ENCODE data around the gene TCEAL3. TPM values are rescaled to one million over a fixed set of nuclear protein-coding genes. Genes with fewer than 3 reads are reported as not detected.

The TCEAL3 gene
- total RNA-seq, 2 donors from 2014 or later = 4.1 to 9.1 TPM

GRCh38 chrX:103608306-103608963, 672 bp downstream of the TCEAL3 start:
- H3K4me1 Mint-ChIP-seq = peaks cover 5% of the 10 kb centered on the region
- peak overlapping the region; percentile 43 for H3K27ac Mint-ChIP-seq
- H3K9me3 Mint-ChIP-seq = no peaks in the 10 kb centered on the region
- H3K36me3 Mint-ChIP-seq (ENCODE audit: low read depth) = peaks cover 10% of the 10 kb centered on the region
- H3K4me3 Mint-ChIP-seq = peak overlapping the region; percentile 76
- no peaks in the 10 kb centered on the region for H3K27me3 Mint-ChIP-seq
- ATAC-seq (replicated peaks) = peak; percentile 20

GRCh38 chrX:103610282-103610681, 2.5 kb downstream of the TCEAL3 start:
- H3K9me3 Mint-ChIP-seq = no peaks in the 10 kb centered on the region
- peaks cover 10% of the 10 kb centered on the region for H3K36me3 Mint-ChIP-seq (ENCODE audit: low read depth)
- no peaks in the 10 kb centered on the region for H3K27me3 Mint-ChIP-seq
- no peak for ATAC-seq (replicated peaks)
- no peak overlapping the region for H3K27ac Mint-ChIP-seq
- peaks cover 5% of the 10 kb centered on the region for H3K4me1 Mint-ChIP-seq
- no peak overlapping the region for H3K4me3 Mint-ChIP-seq

GRCh38 chrX:103613362-103613890, 5.7 kb downstream of the TCEAL3 start:
- no peak for ATAC-seq (replicated peaks)
- no peaks in the 10 kb centered on the region for H3K27me3 Mint-ChIP-seq
- no peak overlapping the region for H3K4me3 Mint-ChIP-seq
- H3K9me3 Mint-ChIP-seq = no peaks in the 10 kb centered on the region
- no peaks in the 10 kb centered on the region for H3K4me1 Mint-ChIP-seq
- peaks cover 9% of the 10 kb centered on the region for H3K36me3 Mint-ChIP-seq (ENCODE audit: low read depth)
- H3K27ac Mint-ChIP-seq = no peak overlapping the region

- Mint-ChIP-seq H3K9me3 (no peaks in the 10 kb centered on the region), H3K4me3 (no peak overlapping the region)
Measured at GRCh38 chrX:103614999-103615398, 7.2 kb downstream of the TCEAL3 start.

GRCh38 chrX:103615781-103616371, 8.1 kb downstream of the TCEAL3 start:
- Mint-ChIP-seq H3K27me3 (no peaks in the 10 kb centered on the region), H3K36me3 (ENCODE audit: low read depth) (no peaks in the 10 kb centered on the region)

More at GRCh38 chrX:103614999-103615398, 7.2 kb downstream of the TCEAL3 start:
- ATAC-seq (replicated peaks) = no peak
- no peaks in the 10 kb centered on the region for H3K36me3 Mint-ChIP-seq (ENCODE audit: low read depth)
- H3K27ac Mint-ChIP-seq = no peak overlapping the region
- H3K27me3 Mint-ChIP-seq = no peaks in the 10 kb centered on the region
- no peaks in the 10 kb centered on the region for H3K4me1 Mint-ChIP-seq

GRCh38 chrX:103616676-103617186, 9.0 kb downstream of the TCEAL3 start:
- ATAC-seq (replicated peaks) = no peak
- Mint-ChIP-seq H3K36me3 (ENCODE audit: low read depth) (no peaks in the 10 kb centered on the region), H3K27me3 (no peaks in the 10 kb centered on the region), H3K4me3 (no peak overlapping the region), H3K9me3 (no peaks in the 10 kb centered on the region), H3K27ac (no peak overlapping the region), H3K4me1 (no peaks in the 10 kb centered on the region)

More at GRCh38 chrX:103615781-103616371, 8.1 kb downstream of the TCEAL3 start:
- no peak overlapping the region for H3K4me3 Mint-ChIP-seq
- no peaks in the 10 kb centered on the region for H3K9me3 Mint-ChIP-seq
- H3K27ac Mint-ChIP-seq = no peak overlapping the region
- no peaks in the 10 kb centered on the region for H3K4me1 Mint-ChIP-seq
- ATAC-seq (replicated peaks) = no peak

GRCh38 chrX:103624111-103624510, 16.3 kb downstream of the TCEAL3 start:
- ATAC-seq (replicated peaks) = no peak
- Mint-ChIP-seq H3K4me3 (no peak overlapping the region), H3K27me3 (no peaks in the 10 kb centered on the region), H3K9me3 (no peaks in the 10 kb centered on the region), H3K4me1 (peaks cover 5% of the 10 kb centered on the region), H3K36me3 (ENCODE audit: low read depth) (peaks cover 6% of the 10 kb centered on the region), H3K27ac (no peak overlapping the region)

- Mint-ChIP-seq H3K27ac (peak overlapping the region; percentile 44), H3K4me1 (peaks cover 12% of the 10 kb centered on the region), H3K4me3 (peak overlapping the region; percentile 52), H3K36me3 (ENCODE audit: low read depth) (peaks cover 6% of the 10 kb centered on the region), H3K9me3 (no peaks in the 10 kb centered on the region), H3K27me3 (no peaks in the 10 kb centered on the region)
- peak; percentile 64 for ATAC-seq (replicated peaks)
Measured at GRCh38 chrX:103626855-103627254, 19.1 kb downstream of the TCEAL3 start.

GRCh38 chrX:103628386-103629317, 20.9 kb downstream of the TCEAL3 start, which contains the start of gene TCEAL1:
Gene TCEAL1, plus strand, starts transcription at chrX:103628975. Its CDS starts 942 bp downstream, at chrX:103629917.
- peak; percentile 79 for ATAC-seq (replicated peaks)
- Mint-ChIP-seq H3K9me3 (no peaks in the 10 kb centered on the region), H3K36me3 (ENCODE audit: low read depth) (peaks cover 6% of the 10 kb centered on the region), H3K4me1 (peaks cover 12% of the 10 kb centered on the region), H3K4me3 (peak within 1 kb of the TSS; percentile 83), H3K27me3 (no peaks in the 10 kb centered on the region), H3K27ac (peak within 1 kb of the TSS; percentile 79)

GRCh38 chrX:103629318-103630170, 21.8 kb downstream of the TCEAL3 start:
- peak overlapping the region; percentile 79 for H3K27ac Mint-ChIP-seq
- H3K4me3 Mint-ChIP-seq = peak overlapping the region; percentile 83
- H3K36me3 Mint-ChIP-seq (ENCODE audit: low read depth) = peaks cover 6% of the 10 kb centered on the region
- peaks cover 12% of the 10 kb centered on the region for H3K4me1 Mint-ChIP-seq
- peak; percentile 59 for ATAC-seq (replicated peaks)
- H3K9me3 Mint-ChIP-seq = no peaks in the 10 kb centered on the region
- no peaks in the 10 kb centered on the region for H3K27me3 Mint-ChIP-seq

GRCh38 chrX:103630171-103630511, 22.4 kb downstream of the TCEAL3 start:
- Mint-ChIP-seq H3K4me1 (peaks cover 12% of the 10 kb centered on the region), H3K27ac (peak overlapping the region; percentile 79), H3K27me3 (no peaks in the 10 kb centered on the region), H3K4me3 (peak overlapping the region; percentile 83), H3K9me3 (no peaks in the 10 kb centered on the region), H3K36me3 (ENCODE audit: low read depth) (peaks cover 6% of the 10 kb centered on the region)
- ATAC-seq (replicated peaks) = no peak

- Mint-ChIP-seq H3K9me3 (no peaks in the 10 kb centered on the region), H3K27me3 (no peaks in the 10 kb centered on the region), H3K4me3 (no peak overlapping the region), H3K4me1 (peaks cover 12% of the 10 kb centered on the region), H3K36me3 (ENCODE audit: low read depth) (peaks cover 6% of the 10 kb centered on the region), H3K27ac (no peak overlapping the region)
- no peak for ATAC-seq (replicated peaks)
Measured at GRCh38 chrX:103631145-103631544, 23.4 kb downstream of the TCEAL3 start.

GRCh38 chrX:103635436-103635835, 27.7 kb downstream of the TCEAL3 start:
- H3K27me3 Mint-ChIP-seq = no peaks in the 10 kb centered on the region
- no peak for ATAC-seq (replicated peaks)
- no peaks in the 10 kb centered on the region for H3K9me3 Mint-ChIP-seq
- H3K4me3 Mint-ChIP-seq = no peak overlapping the region
- no peaks in the 10 kb centered on the region for H3K4me1 Mint-ChIP-seq
- H3K27ac Mint-ChIP-seq = no peak overlapping the region
- H3K36me3 Mint-ChIP-seq (ENCODE audit: low read depth) = no peaks in the 10 kb centered on the region
